Skeletal muscle tissue (tissue), 4 donors: ENCODE results near the gene AP1S3. TPM values are rescaled to one million over a fixed set of nuclear protein-coding genes. Genes with fewer than 3 reads are reported as not detected.

Experiments
- H3K27ac ChIP-seq: one replicate; pipeline ENCODE4 v1.7.0; 2013; ENCODE audit warnings: mild to moderate bottlenecking, low read depth, low read length, inconsistent platforms
- H3K27me3 ChIP-seq, 3 donors: one replicate each; pipeline ENCODE4 v1.7.0; 2013; ENCODE audit warnings: low read length in 3 of 3; ENCODE audit not compliant: control insufficient read depth in 3 of 3, insufficient read depth in 3 of 3
- H3K36me3 ChIP-seq, 3 donors: one replicate each; pipeline ENCODE4 v1.7.0; 2013; ENCODE audit warnings: low read length in 3 of 3; ENCODE audit not compliant: control insufficient read depth in 3 of 3, insufficient read depth in 3 of 3
- H3K4me1 ChIP-seq, 3 donors: one replicate each; pipeline ENCODE4 v1.7.0; 2013; ENCODE audit warnings: low read length in 3 of 3, mild to moderate bottlenecking in 3 of 3; ENCODE audit not compliant: control insufficient read depth in 3 of 3, insufficient read depth in 3 of 3
- H3K4me3 ChIP-seq, 3 donors: one replicate each; pipeline ENCODE4 v1.7.0; 2013; ENCODE audit warnings: low read length in 3 of 3
- H3K9ac ChIP-seq, 3 donors: one replicate each; pipeline ENCODE4 v1.7.0; 2013; ENCODE audit warnings: low read length in 3 of 3, mild to moderate bottlenecking in 3 of 3, moderate library complexity in 2 of 3, low read depth in 1 of 3
- H3K9me3 ChIP-seq, 3 donors: one replicate each; pipeline ENCODE4 v1.7.0; 2013; ENCODE audit warnings: low read length in 3 of 3; ENCODE audit not compliant: control insufficient read depth in 3 of 3
- total RNA-seq: library from RNA; depleted of rRNA; stranded (reverse); fragments of >200 nt; gene quantifications from one replicate; pipeline ENCODE4 v1.2.3, GENCODE V29; 2014
- donor health status: Osteomylitis.

Gene AP1S3
- total RNA-seq, 1 donor from 2014 or later, result 1.0 TPM

DNA sequence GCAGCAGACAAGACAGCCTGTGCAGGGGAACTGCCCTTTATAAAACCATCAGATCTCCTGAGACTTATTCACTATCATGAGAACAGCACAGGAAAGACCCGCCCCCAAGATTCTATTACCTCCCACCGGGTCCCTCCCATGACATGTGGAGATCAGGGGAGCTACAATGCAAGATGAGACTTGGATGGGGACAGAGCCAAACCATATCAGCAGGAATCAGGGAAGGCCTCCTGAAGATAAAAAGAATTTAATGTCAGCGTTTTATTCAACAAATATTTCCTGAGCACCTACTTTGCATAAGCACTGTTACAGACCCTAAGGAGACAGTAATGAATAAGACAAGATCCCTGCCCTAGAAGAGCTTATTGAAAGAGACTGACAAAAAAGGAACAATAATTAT is 105.0 kb downstream of the AP1S3 start:
- Histone ChIP-seq H3K4me3 (no peak overlapping the region), H3K27ac (no peak overlapping the region), H3K9ac (no peak overlapping the region), H3K9me3 (peaks cover 0 to 2% (median 0%) of the 10 kb centered on the region in 3 donors), H3K4me1 (no peaks in the 10 kb centered on the region), H3K36me3 (no peaks in the 10 kb centered on the region), H3K27me3 (no peaks in the 10 kb centered on the region)

GRCh38 chr2:223731503-223731902 is 105.9 kb downstream of the AP1S3 start:
- Histone ChIP-seq H3K4me3 (no peak overlapping the region), H3K9ac (no peak overlapping the region), H3K27me3 (no peaks in the 10 kb centered on the region), H3K9me3 (peaks cover 0 to 2% (median 0%) of the 10 kb centered on the region in 3 donors), H3K36me3 (no peaks in the 10 kb centered on the region), H3K27ac (no peak overlapping the region), H3K4me1 (no peaks in the 10 kb centered on the region)

DNA sequence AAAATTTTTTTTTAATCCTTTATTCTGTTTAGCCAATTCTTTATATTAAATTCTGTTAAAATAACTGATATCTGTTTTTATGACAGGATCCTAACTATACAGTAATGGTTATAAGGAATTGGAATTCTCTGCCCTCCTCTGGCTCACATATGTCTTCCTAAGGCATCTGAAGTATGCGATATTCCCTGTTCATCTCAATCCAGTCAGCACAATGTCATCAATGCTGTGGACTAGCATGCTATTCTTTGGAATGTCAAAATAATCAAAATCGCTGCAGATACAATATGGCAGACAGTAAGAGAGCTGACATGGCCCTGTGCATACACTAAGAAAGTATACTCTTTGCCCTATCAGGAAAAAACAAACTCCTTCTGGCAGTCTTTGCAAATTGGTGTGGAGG is 107.6 kb downstream of the AP1S3 start:
- no peaks in the 10 kb centered on the region for H3K36me3 ChIP-seq
- H3K27ac ChIP-seq, result no peak overlapping the region
- peaks cover 2 to 7% (median 3%) of the 10 kb centered on the region in 3 donors for H3K4me1 ChIP-seq
- no peak overlapping the region for H3K9ac ChIP-seq
- peaks cover 0 to 2% (median 0%) of the 10 kb centered on the region in 3 donors for H3K9me3 ChIP-seq
- H3K4me3 ChIP-seq, result no peak overlapping the region
- no peaks in the 10 kb centered on the region for H3K27me3 ChIP-seq

DNA sequence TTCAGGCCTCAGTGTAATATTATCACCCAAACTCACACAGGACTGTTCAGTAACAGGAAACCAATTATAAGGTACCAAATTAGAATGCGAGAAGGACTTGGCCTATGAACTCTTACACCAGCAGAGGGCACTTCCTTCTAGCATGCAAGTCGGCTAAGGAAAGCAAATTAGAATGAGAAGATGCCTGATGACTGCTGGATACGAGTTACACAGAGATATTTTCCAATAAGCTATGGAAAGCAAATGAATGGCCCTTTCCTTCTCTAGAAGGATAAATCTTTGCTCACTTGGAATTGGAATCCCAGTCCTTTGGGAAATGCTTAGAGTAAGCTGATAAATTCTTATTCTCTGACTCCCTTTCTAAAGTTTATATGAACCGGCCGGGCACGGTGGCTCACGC is 109.8 kb downstream of the AP1S3 start:
- no peaks in the 10 kb centered on the region for H3K27me3 ChIP-seq
- no peak overlapping the region for H3K9ac ChIP-seq
- no peaks in the 10 kb centered on the region for H3K36me3 ChIP-seq
- H3K4me3 ChIP-seq, result no peak overlapping the region
- peaks cover 2 to 7% (median 3%) of the 10 kb centered on the region in 3 donors for H3K4me1 ChIP-seq
- H3K27ac ChIP-seq, result no peak overlapping the region
- no peaks in the 10 kb centered on the region for H3K9me3 ChIP-seq

DNA sequence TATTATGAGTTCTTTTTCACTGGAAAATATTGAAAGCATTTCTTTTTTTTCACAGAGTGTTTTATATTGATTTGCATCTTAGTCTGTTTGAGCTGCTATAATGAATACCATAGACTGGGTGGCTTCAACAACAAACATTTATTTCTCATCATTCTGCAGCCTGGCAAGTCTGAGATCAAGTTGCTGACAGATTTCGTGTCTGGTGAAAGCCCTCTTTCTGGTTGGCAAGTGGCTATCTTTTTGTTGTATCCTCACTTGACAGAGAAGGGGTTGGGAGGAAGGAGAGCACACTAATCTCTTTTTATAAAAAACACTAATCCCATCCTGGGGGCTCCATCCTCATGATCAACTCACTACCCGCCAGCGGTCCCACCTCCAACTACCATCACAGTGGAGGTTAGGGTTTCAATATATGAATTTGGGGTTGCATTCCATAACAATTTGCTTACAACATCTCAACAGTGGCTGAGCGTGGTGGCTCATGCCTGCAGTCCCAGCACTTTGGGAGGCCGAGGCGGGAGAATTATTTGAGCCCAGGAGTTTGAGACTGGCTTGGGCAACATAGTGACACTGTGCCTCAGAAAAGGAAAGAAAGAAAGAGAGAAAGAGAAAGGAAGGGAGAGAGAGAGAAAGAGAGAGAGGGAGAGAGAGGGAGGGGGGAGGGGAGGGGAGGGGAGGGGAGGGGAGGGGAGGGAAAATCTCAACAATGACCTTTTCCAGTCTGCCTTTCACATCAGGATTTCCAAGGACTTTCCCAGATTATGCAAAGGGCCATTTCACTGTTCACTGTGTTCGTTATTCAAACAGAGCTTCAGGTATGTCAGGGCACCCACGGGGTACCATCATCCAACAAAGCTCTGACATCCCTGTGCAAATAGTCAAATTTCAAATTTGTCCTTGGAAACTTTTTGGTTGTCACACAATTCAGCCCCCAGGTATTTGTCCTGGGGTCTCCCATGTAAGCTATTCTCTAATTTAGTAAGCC is 111.1 kb downstream of the AP1S3 start:
- peaks cover 2 to 7% (median 3%) of the 10 kb centered on the region in 3 donors for H3K4me1 ChIP-seq
- no peaks in the 10 kb centered on the region for H3K36me3 ChIP-seq
- H3K4me3 ChIP-seq, result no peak overlapping the region
- no peaks in the 10 kb centered on the region for H3K27me3 ChIP-seq
- H3K27ac ChIP-seq, result peak overlapping the region; percentile 32
- H3K9me3 ChIP-seq, result no peaks in the 10 kb centered on the region
- no peak overlapping the region for H3K9ac ChIP-seq

DNA sequence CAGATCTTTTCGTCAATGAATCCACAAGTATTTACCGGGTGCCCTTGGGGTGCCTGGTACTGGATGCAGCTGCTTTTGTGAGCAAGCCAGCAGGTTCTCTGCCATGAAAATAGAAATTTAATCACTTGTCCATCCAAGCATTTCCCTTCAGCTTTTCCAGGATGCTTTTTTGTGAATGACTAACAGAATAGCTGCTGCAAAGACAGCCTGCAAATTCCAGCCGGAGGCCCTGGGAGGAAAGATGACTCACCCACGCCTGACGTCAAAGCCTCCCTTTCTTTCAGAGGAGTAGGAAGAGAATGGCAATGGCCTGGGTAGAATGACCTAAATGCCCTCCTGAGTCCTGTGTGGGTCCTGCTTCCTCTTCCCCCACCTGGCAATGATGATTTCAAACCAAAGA is 111.9 kb downstream of the AP1S3 start:
- Histone ChIP-seq H3K4me3 (no peak overlapping the region), H3K9me3 (no peaks in the 10 kb centered on the region), H3K4me1 (peaks cover 2 to 7% (median 3%) of the 10 kb centered on the region in 3 donors), H3K27me3 (no peaks in the 10 kb centered on the region), H3K27ac (peak overlapping the region; percentile 32), H3K9ac (no peak overlapping the region), H3K36me3 (no peaks in the 10 kb centered on the region)

- H3K4me3 ChIP-seq, result no peak overlapping the region
- H3K9me3 ChIP-seq, result no peaks in the 10 kb centered on the region
- H3K36me3 ChIP-seq, result no peaks in the 10 kb centered on the region
- no peaks in the 10 kb centered on the region for H3K27me3 ChIP-seq
- H3K4me1 ChIP-seq, result peaks cover 2 to 7% (median 3%) of the 10 kb centered on the region in 3 donors
- H3K9ac ChIP-seq, result no peak overlapping the region
- H3K27ac ChIP-seq, result peak overlapping the region; percentile 23
Measured at GRCh38 chr2:223724861-223725260, 112.5 kb downstream of the AP1S3 start.

GRCh38 chr2:223723954-223724411 is 113.4 kb downstream of the AP1S3 start:
- Histone ChIP-seq H3K4me1 (peaks cover 2 to 7% (median 3%) of the 10 kb centered on the region in 3 donors), H3K27ac (no peak overlapping the region), H3K36me3 (no peaks in the 10 kb centered on the region), H3K4me3 (no peak overlapping the region), H3K9me3 (no peaks in the 10 kb centered on the region), H3K9ac (no peak overlapping the region), H3K27me3 (no peaks in the 10 kb centered on the region)

DNA sequence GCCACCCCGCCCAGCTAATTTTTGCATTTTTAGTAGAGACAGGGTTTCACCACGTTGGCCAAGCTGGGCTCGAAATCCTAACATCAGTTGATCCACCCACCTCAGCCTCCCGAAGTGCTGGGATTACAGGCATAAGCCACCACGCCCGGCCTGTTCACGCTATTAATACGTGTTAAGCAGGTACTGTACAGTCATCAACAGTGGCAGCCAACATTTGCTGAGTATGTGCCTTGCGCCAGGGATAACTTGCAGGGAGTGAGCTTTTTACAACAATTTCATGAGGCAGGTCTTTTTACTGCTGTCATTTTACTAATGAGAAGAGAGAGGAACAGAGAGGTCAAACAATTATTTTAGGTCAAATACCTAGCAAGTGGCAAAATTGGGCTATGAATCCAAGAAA is 115.2 kb downstream of the AP1S3 start:
- no peak overlapping the region for H3K4me3 ChIP-seq
- H3K27ac ChIP-seq, result no peak overlapping the region
- H3K9ac ChIP-seq, result no peak overlapping the region
- H3K27me3 ChIP-seq, result no peaks in the 10 kb centered on the region
- peaks cover 2 to 7% (median 3%) of the 10 kb centered on the region in 3 donors for H3K4me1 ChIP-seq
- H3K36me3 ChIP-seq, result no peaks in the 10 kb centered on the region
- H3K9me3 ChIP-seq, result no peaks in the 10 kb centered on the region

- H3K27ac ChIP-seq, result no peak overlapping the region
- no peak overlapping the region for H3K9ac ChIP-seq
- H3K9me3 ChIP-seq, result no peaks in the 10 kb centered on the region
- no peak overlapping the region for H3K4me3 ChIP-seq
- H3K36me3 ChIP-seq, result no peaks in the 10 kb centered on the region
- H3K4me1 ChIP-seq, result peaks cover 2 to 7% (median 3%) of the 10 kb centered on the region in 3 donors
- no peaks in the 10 kb centered on the region for H3K27me3 ChIP-seq
Measured at GRCh38 chr2:223721746-223722145, 115.6 kb downstream of the AP1S3 start.
